ENCODE results near the gene ADA.

GRCh38 chr20:44681796-44682566, 30.5 kb upstream of the ADA start:
- TF ChIP-seq CTCF (conservative IDR thresholded peaks at IDR 0.05; ENCODE audit: low read length) (no peak), EZH2phosphoT487 (IDR thresholded peaks at IDR 0.05; ENCODE audit: borderline replicate concordance) (no peak)
